Liver (tissue), 9 donors: Measurements from ENCODE around the gene TMIGD1. TPM values are rescaled to one million over a fixed set of nuclear protein-coding genes. Genes with fewer than 3 reads are reported as not detected.
"Not testable (repeated sequence)": the region's sequence is repeated elsewhere in the genome, so short reads cannot be mapped to it uniquely, and the experiment has no call there.

Experiments
- DNase-seq: peaks from one replicate; pipeline ENCODE4 v3.0.0-alpha.2; 2017; ENCODE audit warnings: low spot score
- H3K27ac ChIP-seq, 2 donors: one replicate each; pipeline ENCODE4 v1.7.0; 2013; ENCODE audit warnings: inconsistent platforms in 2 of 2, low read length in 2 of 2, control low read depth in 1 of 2, low read depth in 1 of 2, mild to moderate bottlenecking in 1 of 2
- H3K27me3 ChIP-seq, 4 donors: one replicate each; pipeline versions ENCODE4 v1.6.1 to v1.7.0; 2013; ENCODE audit warnings: low read length in 3 of 4, inconsistent platforms in 1 of 4, mild to moderate bottlenecking in 1 of 4, moderate library complexity in 1 of 4; ENCODE audit not compliant: control insufficient read depth in 4 of 4, insufficient read depth in 4 of 4
- H3K36me3 ChIP-seq, 4 donors: one replicate each; pipeline versions ENCODE4 v1.6.1 to v1.7.0; 2013; ENCODE audit warnings: low read length in 3 of 4, mild to moderate bottlenecking in 3 of 4, low read depth in 1 of 4, moderate library complexity in 1 of 4; ENCODE audit not compliant: control insufficient read depth in 4 of 4, insufficient read depth in 3 of 4
- H3K4me1 ChIP-seq, 4 donors: one replicate each; pipeline versions ENCODE4 v1.6.1 to v1.7.0; 2013; ENCODE audit warnings: low read length in 3 of 4, mild to moderate bottlenecking in 3 of 4, moderate library complexity in 1 of 4; ENCODE audit not compliant: control insufficient read depth in 4 of 4, insufficient read depth in 4 of 4
- H3K4me3 ChIP-seq, 3 donors: one replicate each; pipeline versions ENCODE4 v1.6.1 to v1.7.0; 2013; ENCODE audit warnings: low read length in 3 of 3, control low read depth in 1 of 3, low read depth in 1 of 3, mild to moderate bottlenecking in 1 of 3
- H3K9ac ChIP-seq, 2 donors: one replicate each; pipeline ENCODE4 v1.7.0; 2013; ENCODE audit warnings: low read length in 2 of 2, mild to moderate bottlenecking in 2 of 2, moderate library complexity in 2 of 2, control low read depth in 1 of 2, low read depth in 1 of 2
- H3K9me3 ChIP-seq, 4 donors: one replicate each; pipeline versions ENCODE4 v1.6.1 to v1.7.0; 2013; ENCODE audit warnings: low read length in 3 of 4; ENCODE audit not compliant: control insufficient read depth in 4 of 4
- CTCF ChIP-seq: fragments of 150-350 bp; IDR thresholded peaks from 2 replicates; pipeline ENCODE4 v1.5.1; 2017; ENCODE audit warnings: improper control_type of control experiment, low read depth, low read length; ENCODE audit not compliant: missing input control
- EGR1 ChIP-seq, 2 donors: IDR thresholded peaks; 2 replicates each; pipeline ENCODE4 v1.6.1; 2016 to 2018; ENCODE audit warnings: antibody characterized with exemption in 2 of 2, low read depth in 2 of 2
- FOXA2 ChIP-seq: IDR thresholded peaks from 2 replicates; pipeline ENCODE4 v1.6.1; 2016; ENCODE audit warnings: antibody characterized with exemption
- GABPA ChIP-seq, 2 donors: IDR thresholded peaks in 1 of 2; conservative IDR thresholded peaks in 1 of 2; 2 replicates each; pipeline ENCODE4 v1.6.1; 2016; ENCODE audit warnings: antibody characterized with exemption in 2 of 2, mild to moderate bottlenecking in 1 of 2, moderate library complexity in 1 of 2
- HNF4A ChIP-seq, 2 donors: conservative IDR thresholded peaks; 2 replicates each; pipeline ENCODE4 v1.6.1; 2016; ENCODE audit warnings: antibody characterized with exemption in 2 of 2, mild to moderate bottlenecking in 2 of 2
- HNF4G ChIP-seq: IDR thresholded peaks from 2 replicates; pipeline ENCODE4 v1.6.1; 2016; ENCODE audit warnings: antibody characterized with exemption
- JUND ChIP-seq, 2 donors: IDR thresholded peaks; 2 replicates each; pipeline ENCODE4 v1.6.1; 2016; ENCODE audit warnings: antibody characterized with exemption in 2 of 2
- NR2F2 ChIP-seq: IDR thresholded peaks from 2 replicates; pipeline ENCODE4 v1.6.1; 2016; ENCODE audit warnings: antibody characterized with exemption
- RXRA ChIP-seq, 2 donors: IDR thresholded peaks; 2 replicates each; pipeline ENCODE4 v1.6.1; 2017 to 2018; ENCODE audit warnings: antibody characterized with exemption in 2 of 2, mild to moderate bottlenecking in 1 of 2
- SP1 ChIP-seq: IDR thresholded peaks from 2 replicates; pipeline ENCODE4 v1.6.1; 2018; ENCODE audit warnings: antibody characterized with exemption, mild to moderate bottlenecking
- TAF1 ChIP-seq: conservative IDR thresholded peaks from 2 replicates; pipeline ENCODE4 v1.6.1; 2016; ENCODE audit warnings: antibody characterized with exemption, mild to moderate bottlenecking
- YY1 ChIP-seq: IDR thresholded peaks from 2 replicates; pipeline ENCODE4 v1.6.1; 2016; ENCODE audit warnings: antibody characterized with exemption, mild to moderate bottlenecking
- WGBS: extraction: QIAGEN DNeasy Blood & Tissue Kit; methylation state at CpG from one replicate; pipeline ENCODE4 v1.1.7; 2013; 5-methylcytosine and 5-hydroxymethylcytosine counted together
- polyA plus RNA-seq, 2 donors: library from polyadenylated mRNA; stranded (reverse) in 1 of 2; unstranded in 1 of 2; fragments of 200-250 nt in 1 of 2; fragments of >200 nt in 1 of 2; fragmentation: Nextera tagmentation in 1 of 2; extraction: Ambion mirVana in 1 of 2; gene quantifications; one replicate each; pipeline versions ENCODE4 v1.2.1 to v1.2.3, GENCODE V29; 2013 to 2015
- total RNA-seq, 2 donors: library from RNA; depleted of rRNA; stranded (reverse); fragments of >200 nt; gene quantifications; one replicate each; pipeline ENCODE4 v1.2.3, GENCODE V29; 2014
- TF ChIP-seq, protein P1 (sequence below): IDR thresholded peaks from 2 replicates; pipeline ENCODE4 v1.6.1; 2016; ENCODE audit warnings: antibody characterized with exemption
- TF ChIP-seq, protein P2 (sequence below): IDR thresholded peaks from 2 replicates; pipeline ENCODE4 v1.6.1; 2016; ENCODE audit warnings: antibody characterized with exemption, mild to moderate bottlenecking
- donor health status: healthy.
- donor health status: healthy.
- donor health status: healthy.
- donor health status: healthy.
- donor health status: healthy.

The TMIGD1 gene
- total and polyA plus RNA-seq, 4 donors: not detected

DNA sequence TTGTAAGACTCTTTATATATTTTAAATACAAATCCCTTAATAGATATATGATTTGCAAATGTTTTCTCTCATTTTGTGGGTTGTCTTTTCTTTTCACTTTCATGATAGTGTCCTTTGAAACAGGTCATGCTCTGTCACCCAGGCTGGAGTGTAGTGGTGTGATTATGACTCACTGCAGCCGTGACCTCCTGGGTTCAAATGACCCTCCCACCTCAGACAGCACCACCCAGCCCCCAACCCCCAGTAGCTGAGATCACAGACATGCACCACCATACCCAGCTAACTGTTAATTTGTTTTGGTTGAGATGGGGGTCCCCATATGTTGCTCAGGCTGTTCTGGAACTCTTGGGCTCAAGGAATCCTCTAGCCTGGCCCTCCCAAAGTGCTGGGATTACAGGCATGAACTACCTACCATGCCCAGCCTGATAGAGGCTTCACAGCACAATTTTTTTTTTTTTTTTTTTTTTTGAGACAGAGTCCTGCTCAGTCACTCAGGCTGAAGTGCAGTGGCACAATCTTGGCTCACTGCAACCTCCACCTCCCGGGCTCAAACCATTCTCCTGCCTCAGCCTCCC is 18.5 kb upstream of the TMIGD1 start:
- Histone ChIP-seq H3K27ac (no peak overlapping the region), H3K9me3 (no peaks in the 10 kb centered on the region), H3K36me3 (no peaks in the 10 kb centered on the region), H3K27me3 (no peaks in the 10 kb centered on the region), H3K4me1 (no peaks in the 10 kb centered on the region), H3K4me3 (no peak overlapping the region), H3K9ac (no peak overlapping the region)
- no peak for DNase-seq
- WGBS: 87% methylated on average over 2 of the region's 2 CpGs
- TF ChIP-seq RXRA (IDR thresholded peaks at IDR 0.05) (no peak), HNF4G (no peak), GABPA (IDR thresholded peaks at IDR 0.05 in 1 of 2, conservative IDR thresholded peaks at IDR 0.05 in 1 of 2) (no peak), EGR1 (IDR thresholded peaks at IDR 0.05; ENCODE audit: low read depth in 2 of 2) (no peak), SP1 (no peak), FOXA2 (no peak), CTCF (no peak), JUND (IDR thresholded peaks at IDR 0.05) (no peak), TAF1 (no peak), NR2F2 (no peak), YY1 (no peak), HNF4A (conservative IDR thresholded peaks at IDR 0.05) (no peak)
- TF ChIP-seq, protein P1, sequence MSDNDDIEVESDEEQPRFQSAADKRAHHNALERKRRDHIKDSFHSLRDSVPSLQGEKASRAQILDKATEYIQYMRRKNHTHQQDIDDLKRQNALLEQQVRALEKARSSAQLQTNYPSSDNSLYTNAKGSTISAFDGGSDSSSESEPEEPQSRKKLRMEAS: no peak
- TF ChIP-seq, protein P2, sequence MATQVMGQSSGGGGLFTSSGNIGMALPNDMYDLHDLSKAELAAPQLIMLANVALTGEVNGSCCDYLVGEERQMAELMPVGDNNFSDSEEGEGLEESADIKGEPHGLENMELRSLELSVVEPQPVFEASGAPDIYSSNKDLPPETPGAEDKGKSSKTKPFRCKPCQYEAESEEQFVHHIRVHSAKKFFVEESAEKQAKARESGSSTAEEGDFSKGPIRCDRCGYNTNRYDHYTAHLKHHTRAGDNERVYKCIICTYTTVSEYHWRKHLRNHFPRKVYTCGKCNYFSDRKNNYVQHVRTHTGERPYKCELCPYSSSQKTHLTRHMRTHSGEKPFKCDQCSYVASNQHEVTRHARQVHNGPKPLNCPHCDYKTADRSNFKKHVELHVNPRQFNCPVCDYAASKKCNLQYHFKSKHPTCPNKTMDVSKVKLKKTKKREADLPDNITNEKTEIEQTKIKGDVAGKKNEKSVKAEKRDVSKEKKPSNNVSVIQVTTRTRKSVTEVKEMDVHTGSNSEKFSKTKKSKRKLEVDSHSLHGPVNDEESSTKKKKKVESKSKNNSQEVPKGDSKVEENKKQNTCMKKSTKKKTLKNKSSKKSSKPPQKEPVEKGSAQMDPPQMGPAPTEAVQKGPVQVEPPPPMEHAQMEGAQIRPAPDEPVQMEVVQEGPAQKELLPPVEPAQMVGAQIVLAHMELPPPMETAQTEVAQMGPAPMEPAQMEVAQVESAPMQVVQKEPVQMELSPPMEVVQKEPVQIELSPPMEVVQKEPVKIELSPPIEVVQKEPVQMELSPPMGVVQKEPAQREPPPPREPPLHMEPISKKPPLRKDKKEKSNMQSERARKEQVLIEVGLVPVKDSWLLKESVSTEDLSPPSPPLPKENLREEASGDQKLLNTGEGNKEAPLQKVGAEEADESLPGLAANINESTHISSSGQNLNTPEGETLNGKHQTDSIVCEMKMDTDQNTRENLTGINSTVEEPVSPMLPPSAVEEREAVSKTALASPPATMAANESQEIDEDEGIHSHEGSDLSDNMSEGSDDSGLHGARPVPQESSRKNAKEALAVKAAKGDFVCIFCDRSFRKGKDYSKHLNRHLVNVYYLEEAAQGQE: no peak

DNA sequence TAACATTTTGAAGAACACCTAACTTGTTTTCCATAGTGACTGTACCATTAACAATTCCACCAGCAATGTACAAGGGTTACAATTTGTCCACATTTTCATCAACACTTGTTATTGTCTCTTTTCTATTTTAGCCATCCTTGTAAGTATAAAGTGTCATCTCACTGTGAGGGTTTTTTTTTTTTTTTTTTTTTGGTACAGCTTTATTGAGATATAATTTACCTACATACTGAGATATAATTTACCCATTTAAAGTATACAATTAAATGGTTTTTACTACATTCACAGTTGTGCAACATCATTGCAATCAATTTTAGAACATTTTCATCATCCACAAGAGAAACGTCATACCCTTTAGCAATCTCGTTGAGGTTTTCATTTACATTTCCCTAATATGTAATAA is 17.9 kb upstream of the TMIGD1 start:
- no peak overlapping the region for H3K4me3 ChIP-seq
- DNase-seq: no peak
- H3K9ac ChIP-seq: no peak overlapping the region
- H3K27ac ChIP-seq: peak overlapping the region in 1 of 2 donors; percentile 31
- 85% methylated on average over 2 of the region's 2 CpGs for WGBS
- TF ChIP-seq, protein P2: no peak
- no peak for TF ChIP-seq GABPA (IDR thresholded peaks at IDR 0.05 in 1 of 2, conservative IDR thresholded peaks at IDR 0.05 in 1 of 2)
- H3K27me3 ChIP-seq: no peaks in the 10 kb centered on the region
- no peaks in the 10 kb centered on the region for H3K4me1 ChIP-seq
- no peaks in the 10 kb centered on the region for H3K36me3 ChIP-seq
- no peaks in the 10 kb centered on the region for H3K9me3 ChIP-seq

DNA sequence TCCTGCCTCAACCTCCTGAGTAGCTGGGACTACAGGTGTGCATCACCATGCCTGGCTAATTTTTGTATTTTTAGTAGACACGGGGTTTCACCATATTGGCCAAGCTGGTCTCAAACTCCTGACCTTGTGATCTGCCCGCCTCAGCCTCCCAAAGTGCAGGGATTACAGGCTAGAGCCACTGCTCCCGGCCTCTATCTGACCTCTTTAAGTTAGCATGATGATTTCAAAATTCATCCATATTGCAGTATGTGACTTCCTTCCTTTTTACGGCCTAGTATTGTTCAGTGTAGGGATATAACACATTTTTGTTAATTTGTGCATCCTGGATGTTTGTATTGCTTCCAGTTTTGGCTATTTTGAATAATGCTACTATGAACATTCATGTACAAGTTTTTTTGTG is 17.4 kb upstream of the TMIGD1 start:
- H3K27ac ChIP-seq: peak overlapping the region in 1 of 2 donors; percentile 31
- WGBS: 90% methylated on average over 4 of the region's 4 CpGs
- not testable (repeated sequence) for H3K27me3 ChIP-seq, H3K9me3 ChIP-seq, DNase-seq, H3K4me1 ChIP-seq, H3K4me3 ChIP-seq, H3K36me3 ChIP-seq, H3K9ac ChIP-seq
